ENCODE measurements around the gene POR. TPM values are rescaled to one million over a fixed set of nuclear protein-coding genes. Genes with fewer than 3 reads are reported as not detected.

POR gene
- total and polyA plus RNA-seq, 2 of the 13 experiments (the other 11 are each of a cell fraction or from before 2014, with no cell fraction given), result 145 to 266 TPM

- TF ChIP-seq ERF (CRISPR knock-in tag; IDR thresholded peaks at IDR 0.05) (peak; percentile 90), ZBTB4 (CRISPR knock-in tag; IDR thresholded peaks at IDR 0.05; ENCODE audit: borderline replicate concordance) (peak; percentile 98), ZNF629 (CRISPR knock-in tag; conservative IDR thresholded peaks at IDR 0.05) (peak; percentile 50; the same call in 1 of the 2 replicates), SIN3A (IDR thresholded peaks at IDR 0.05; ENCODE audit: borderline replicate concordance, low read depth, low read length) (peak; percentile 78; the same call in 1 of the 2 replicates), AHR (CRISPR knock-in tag; IDR thresholded peaks at IDR 0.05) (no peak), ZNF597 (CRISPR knock-in tag; IDR thresholded peaks at IDR 0.05) (no peak), NCOA2 (CRISPR knock-in tag; IDR thresholded peaks at IDR 0.05) (peak; percentile 97), RBFOX2 (IDR thresholded peaks at IDR 0.05; ENCODE audit: low read depth, low read length) (peak; percentile 7; the same call in 1 of the 2 replicates), ZNF138 (CRISPR knock-in tag; IDR thresholded peaks at IDR 0.05; ENCODE audit: low read depth) (no peak), ZBTB42 (CRISPR knock-in tag; IDR thresholded peaks at IDR 0.05) (no peak), LBX2 (CRISPR knock-in tag; IDR thresholded peaks at IDR 0.05; ENCODE audit: borderline replicate concordance) (no peak), RORA (CRISPR knock-in tag; IDR thresholded peaks at IDR 0.05) (no peak), FLYWCH1 (CRISPR knock-in tag; IDR thresholded peaks at IDR 0.05) (no peak), HNF4A (CRISPR knock-in tag; IDR thresholded peaks at IDR 0.05) (peak; percentile 99), RBM22 (optimal IDR thresholded peaks at IDR 0.05; ENCODE audit: low read length) (peak; percentile 33), CHD4 (IDR thresholded peaks at IDR 0.05; ENCODE audit: borderline replicate concordance, low read length) (no peak), FOXK1 (CRISPR knock-in tag; IDR thresholded peaks at IDR 0.05; ENCODE audit: borderline replicate concordance, low read depth) (peak; percentile 89), ATF5 (CRISPR knock-in tag; IDR thresholded peaks at IDR 0.05; ENCODE audit: low read depth) (0 out of 2 replicates have a peak, but pooled peaks have one; percentile 47), ZNF18 (CRISPR knock-in tag; IDR thresholded peaks at IDR 0.05; ENCODE audit: insufficient replicate concordance) (peak; percentile 84)
Observed at GRCh38 chr7:75920431-75921161, 5.6 kb downstream of the POR start (continued).
